Psoas muscle (tissue), 8 donors: ENCODE data around the gene CBX6. TPM values are rescaled to one million over a fixed set of nuclear protein-coding genes. Genes with fewer than 3 reads are reported as not detected.
A peak's percentile ranks its signal among the peaks of the same experiment; 100 is the strongest.

Experiments used
- ATAC-seq, 4 donors: fragments of 200-7000 bp; cut with Tn5 transposase; one replicate each; pipeline ENCODE4 v1.9.1; 2020; ENCODE audit warnings: moderate library complexity in 3 of 4, mild to moderate bottlenecking in 2 of 4
- DNase-seq, 2 donors: peaks; one replicate each; pipeline ENCODE4 v3.0.0-alpha.2; 2020
- H3K27ac ChIP-seq: fragments of 200-600 bp; one replicate; pipeline ENCODE4 v1.8.0; 2022
- H3K27me3 ChIP-seq, 3 donors: fragments of 200-600 bp in 1 of 3; one replicate each; pipeline versions ENCODE4 v1.6.1 to v1.8.0; 2013 to 2022; ENCODE audit warnings: low read length in 2 of 3, mild to moderate bottlenecking in 2 of 3, moderate library complexity in 1 of 3; ENCODE audit not compliant: insufficient read depth in 3 of 3
- H3K36me3 ChIP-seq, 2 donors: fragments of 200-600 bp in 1 of 2; one replicate each; pipeline versions ENCODE4 v1.6.1 to v1.8.0; 2013 to 2022; ENCODE audit warnings: low read depth in 1 of 2, mild to moderate bottlenecking in 1 of 2, moderate library complexity in 1 of 2; ENCODE audit not compliant: insufficient read depth in 1 of 2
- H3K4me1 ChIP-seq: fragments of 200-600 bp; one replicate; pipeline ENCODE4 v1.8.0; 2022
- H3K4me3 ChIP-seq: fragments of 200-600 bp; one replicate; pipeline ENCODE4 v1.8.0; 2022; ENCODE audit warnings: mild to moderate bottlenecking
- H3K9me3 ChIP-seq: fragments of 200-600 bp; one replicate; pipeline ENCODE4 v1.8.0; 2022
- WGBS, 3 donors: extraction: QIAGEN DNeasy Blood & Tissue Kit; methylation state at CpG; one replicate each; pipeline versions ENCODE4 v1.1.6 to v1.1.7; 2013; 5-methylcytosine and 5-hydroxymethylcytosine counted together
- intact Hi-C, 2 donors: fragments of 100-400 bp; cut with DNase I; formaldehyde crosslinking; loops; one replicate each; pipeline versions ENCODE4 v1.11.0 to v1.14.2; 2022
- polyA plus RNA-seq, 3 donors: library from polyadenylated mRNA; stranded (reverse); fragments of 200-250 nt; gene quantifications; one replicate each; pipeline ENCODE4 v1.2.3, GENCODE V29; 2013
- total RNA-seq, 4 donors: library from RNA; stranded (reverse); fragmentation: NEBNext Ultra II Directional in 2 of 4; extraction: Animal tissue kit (Norgen Biotek cat#: 25700) in 2 of 4; gene quantifications; one replicate each; pipeline versions ENCODE4 v1.2.1 to v1.2.4, GENCODE V29; 2021 to 2023
- TF ChIP-seq, protein P1 (sequence below): fragments of 200-600 bp; IDR thresholded peaks from one replicate; pipeline ENCODE4 v1.8.0; 2022; ENCODE audit warnings: antibody characterized with exemption
- donor health status: healthy with polysubstance abuse.
- donor health status: DM: no; HTN: no; CAD: no; lungs with moderate emphysema.
- donor health status: Bipolar disorder and iron deficiency.
- donor health status: healthy.
- donor health status: DM: yes; HTN: yes; CAD: no.
- donor health status: DM: no; HTN: no; CAD: no.
- donor health status: DM: no; HTN: no; CAD: no.
- donor health status: DM: yes; HTN: yes; CAD: no.

The CBX6 gene
- total and polyA plus RNA-seq, 7 donors, result 5.2 to 21.0 (median 17.1) TPM

DNA sequence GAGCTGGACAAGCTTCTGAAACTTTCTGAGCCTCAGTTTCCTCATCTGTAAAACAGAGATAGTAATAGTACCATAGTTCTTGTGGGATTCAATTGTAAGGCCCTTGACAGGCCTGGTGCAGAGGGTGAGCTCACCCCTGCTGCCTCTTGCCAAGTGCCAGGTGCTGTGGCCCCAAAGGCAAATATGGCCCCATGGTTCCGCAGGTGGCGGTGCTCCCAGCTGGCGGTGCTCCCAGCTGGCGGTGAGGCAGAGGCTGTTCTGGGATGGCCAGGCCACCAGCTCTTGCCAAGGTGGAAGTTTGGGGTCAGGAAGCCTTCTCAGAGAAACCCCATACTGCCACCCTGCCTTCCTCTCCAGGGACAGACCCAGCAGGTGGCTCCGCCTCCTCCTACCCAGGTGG lies 37.0 kb downstream of the CBX6 start:
- Histone ChIP-seq H3K36me3 (no peaks in the 10 kb centered on the region), H3K9me3 (no peaks in the 10 kb centered on the region), H3K4me1 (no peaks in the 10 kb centered on the region), H3K4me3 (no peak overlapping the region), H3K27me3 (peaks cover 0 to 47% (median 11%) of the 10 kb centered on the region in 3 donors), H3K27ac (no peak overlapping the region)
- TF ChIP-seq, protein P1, sequence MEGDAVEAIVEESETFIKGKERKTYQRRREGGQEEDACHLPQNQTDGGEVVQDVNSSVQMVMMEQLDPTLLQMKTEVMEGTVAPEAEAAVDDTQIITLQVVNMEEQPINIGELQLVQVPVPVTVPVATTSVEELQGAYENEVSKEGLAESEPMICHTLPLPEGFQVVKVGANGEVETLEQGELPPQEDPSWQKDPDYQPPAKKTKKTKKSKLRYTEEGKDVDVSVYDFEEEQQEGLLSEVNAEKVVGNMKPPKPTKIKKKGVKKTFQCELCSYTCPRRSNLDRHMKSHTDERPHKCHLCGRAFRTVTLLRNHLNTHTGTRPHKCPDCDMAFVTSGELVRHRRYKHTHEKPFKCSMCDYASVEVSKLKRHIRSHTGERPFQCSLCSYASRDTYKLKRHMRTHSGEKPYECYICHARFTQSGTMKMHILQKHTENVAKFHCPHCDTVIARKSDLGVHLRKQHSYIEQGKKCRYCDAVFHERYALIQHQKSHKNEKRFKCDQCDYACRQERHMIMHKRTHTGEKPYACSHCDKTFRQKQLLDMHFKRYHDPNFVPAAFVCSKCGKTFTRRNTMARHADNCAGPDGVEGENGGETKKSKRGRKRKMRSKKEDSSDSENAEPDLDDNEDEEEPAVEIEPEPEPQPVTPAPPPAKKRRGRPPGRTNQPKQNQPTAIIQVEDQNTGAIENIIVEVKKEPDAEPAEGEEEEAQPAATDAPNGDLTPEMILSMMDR, result no peak
- ATAC-seq (no peak), DNase-seq (peak in 1 of 2 donors; percentile 8)
- 77 to 89% (median 86%) methylated on average over 5 of the region's 5 CpGs for WGBS, 3 donors
- intact Hi-C loops, result no loop called here

DNA sequence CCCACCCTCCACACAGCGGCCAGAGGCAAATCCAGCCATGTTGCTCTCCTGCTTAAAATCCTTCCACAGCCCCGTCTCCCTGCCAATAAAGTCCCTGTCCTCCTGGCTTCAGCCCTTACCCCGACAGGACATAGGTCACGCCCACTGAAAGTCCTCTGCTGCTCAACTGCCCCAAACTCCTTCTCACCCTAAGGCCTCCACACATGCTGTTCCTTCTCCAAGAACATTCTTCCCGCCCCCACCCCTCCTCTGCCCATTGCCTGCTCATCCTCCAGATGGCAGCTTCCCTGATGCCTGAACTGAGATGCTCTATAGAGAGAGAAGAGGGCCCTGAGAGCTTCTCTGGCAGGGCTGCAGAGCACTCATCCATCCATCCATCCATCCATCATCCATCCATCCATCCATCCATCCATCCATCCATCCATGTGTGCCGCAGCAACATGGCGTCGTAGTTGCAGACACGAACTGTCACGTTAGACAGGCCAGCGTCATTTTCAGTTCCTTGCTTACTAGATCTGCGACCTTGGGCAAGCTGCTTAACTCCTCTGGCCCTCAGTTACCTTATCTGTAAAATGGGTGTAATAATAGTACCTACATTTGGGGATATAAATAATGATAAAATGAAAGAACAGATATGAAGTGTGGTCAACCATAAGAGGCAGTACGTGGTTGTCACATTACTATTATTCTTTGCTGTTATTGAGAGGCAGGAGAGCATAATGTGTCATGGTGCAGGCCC lies 37.6 kb downstream of the CBX6 start:
- Histone ChIP-seq H3K27me3 (peaks cover 0 to 41% (median 10%) of the 10 kb centered on the region in 3 donors), H3K4me1 (no peaks in the 10 kb centered on the region), H3K36me3 (no peaks in the 10 kb centered on the region), H3K9me3 (no peaks in the 10 kb centered on the region), H3K4me3 (no peak overlapping the region), H3K27ac (no peak overlapping the region)
- peak in 1 of 2 donors; percentile 4 for DNase-seq
- TF ChIP-seq, protein P1, result no peak
- WGBS, 3 donors, result 77 to 83% (median 78%) methylated on average over 13 of the region's 13 CpGs
- no peak for ATAC-seq
- intact Hi-C loops, result no loop called here

DNA sequence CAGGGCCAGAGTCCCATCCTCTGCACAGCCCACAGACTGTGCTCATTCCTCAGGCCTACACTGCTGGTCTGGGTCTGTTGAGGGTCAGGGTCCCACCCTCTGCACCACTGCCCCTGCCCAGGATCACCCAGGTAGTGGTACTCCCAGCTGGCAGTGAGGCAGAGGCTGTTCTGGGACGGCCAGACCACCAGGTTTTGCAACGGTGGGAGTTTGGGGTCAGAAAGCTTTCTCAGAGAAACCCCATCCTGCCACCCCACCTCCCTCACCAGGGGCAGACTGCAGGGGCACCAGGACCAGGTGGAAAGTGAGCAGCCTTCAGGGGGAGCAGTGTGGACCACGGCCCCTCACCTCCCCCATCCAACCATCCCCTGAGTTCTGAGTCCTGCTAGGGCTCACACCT lies 39.0 kb downstream of the CBX6 start:
- TF ChIP-seq, protein P1, result no peak
- no peaks in the 10 kb centered on the region for H3K9me3 ChIP-seq
- H3K4me1 ChIP-seq, result no peaks in the 10 kb centered on the region
- intact Hi-C loops, result no loop called here
- ATAC-seq (no peak), DNase-seq (peak in 1 of 2 donors; percentile 41)
- WGBS, 3 donors, result 60 to 73% (median 67%) methylated on average over 3 of the region's 3 CpGs
- no peak overlapping the region for H3K4me3 ChIP-seq
- H3K36me3 ChIP-seq, result no peaks in the 10 kb centered on the region
- H3K27me3 ChIP-seq, result peaks cover 0 to 40% (median 10%) of the 10 kb centered on the region in 3 donors
- H3K27ac ChIP-seq, result no peak overlapping the region

DNA sequence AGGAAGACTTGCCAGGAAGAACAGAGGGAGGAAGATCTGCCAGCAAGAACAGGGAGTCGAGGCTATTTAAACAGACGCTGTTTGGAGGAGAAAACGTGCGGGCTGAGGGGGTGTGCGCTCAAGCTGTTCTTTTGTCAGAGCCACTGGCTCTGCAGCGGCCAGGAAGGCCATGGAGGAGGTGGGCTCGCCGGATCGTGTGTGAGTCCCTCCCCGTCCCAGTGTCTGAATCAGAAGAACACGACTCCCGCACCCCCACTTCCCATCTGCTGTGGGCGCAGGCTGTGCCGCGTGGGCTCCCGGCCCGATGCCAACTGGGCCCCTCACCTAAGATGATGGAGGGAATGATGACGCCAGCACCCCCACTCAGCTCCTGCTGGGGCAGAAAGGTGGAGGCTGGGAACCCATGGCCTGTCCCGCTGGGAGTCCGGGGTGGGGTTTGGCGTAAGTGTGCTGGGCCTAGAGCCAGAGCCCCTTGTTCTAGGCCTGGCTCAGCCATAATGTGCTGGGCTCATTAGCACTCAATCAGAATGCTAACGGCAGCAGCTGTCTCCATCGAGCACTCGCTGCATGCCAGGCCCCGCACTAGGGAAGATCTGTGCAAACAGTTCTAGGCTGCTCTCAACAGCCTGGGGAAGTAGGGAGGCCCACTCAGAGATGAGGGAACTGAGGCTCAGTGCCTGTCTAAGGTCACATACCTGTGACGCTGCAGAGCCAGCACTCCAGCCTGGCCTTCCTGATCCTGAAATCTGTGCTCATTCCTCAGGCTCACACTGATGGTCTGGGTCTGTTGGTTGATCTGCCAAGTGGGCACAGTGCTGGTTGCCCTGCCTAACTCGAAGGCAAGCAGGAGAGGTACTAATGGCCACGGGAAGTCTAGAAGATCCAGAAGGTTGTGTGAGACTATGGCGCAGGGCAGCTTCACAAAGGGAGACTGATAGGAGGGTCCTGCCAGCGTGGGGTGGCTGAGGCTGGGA lies 39.7 kb downstream of the CBX6 start:
- no peaks in the 10 kb centered on the region for H3K36me3 ChIP-seq
- no peak for ATAC-seq
- no peak overlapping the region for H3K27ac ChIP-seq
- DNase-seq, result peak in 1 of 2 donors; percentile 27
- intact Hi-C loops, result no loop called here
- TF ChIP-seq, protein P1, result no peak
- WGBS, 3 donors, result 54 to 59% (median 59%) methylated on average over 30 of the region's 30 CpGs
- no peaks in the 10 kb centered on the region for H3K9me3 ChIP-seq
- no peak overlapping the region for H3K4me3 ChIP-seq
- H3K27me3 ChIP-seq, result peaks cover 0 to 40% (median 10%) of the 10 kb centered on the region in 3 donors
- H3K4me1 ChIP-seq, result no peaks in the 10 kb centered on the region
